Measurements from ENCODE around the gene CMSS1.
"Not testable (repeated sequence)": the region's sequence is repeated elsewhere in the genome, so short reads cannot be mapped to it uniquely, and the experiment has no call there.

The CMSS1 gene

GRCh38 chr3:100042166-100042981, 224.7 kb downstream of the CMSS1 start:
- Histone ChIP-seq H3K27me3 (ENCODE audit: control insufficient read depth in 1 of 2, insufficient read depth in 2 of 2, low read length in 2 of 2) (no peaks in the 10 kb centered on the region), H3K36me3 (ENCODE audit: control insufficient read depth in 2 of 2, insufficient read depth in 2 of 2, low read length in 2 of 2) (no peaks in the 10 kb centered on the region), H3K9ac (ENCODE audit: low read length in 2 of 2) (peak overlapping the region; percentile 22 to 70), H3K27ac (ENCODE audit: low read length) (peak overlapping the region; percentile 83), H3K4me1 (ENCODE audit: control insufficient read depth, insufficient read depth, low read length) (peaks cover 28% of the 10 kb centered on the region), H3K9me3 (ENCODE audit: control insufficient read depth in 2 of 2, low read length in 2 of 2) (no peaks in the 10 kb centered on the region), H3K4me3 (ENCODE audit: low read length in 2 of 2) (no peak overlapping the region)

GRCh38 chr3:100043271-100043670, 225.6 kb downstream of the CMSS1 start:
- no peaks in the 10 kb centered on the region for H3K27me3 ChIP-seq (ENCODE audit: control insufficient read depth in 1 of 2, insufficient read depth in 2 of 2, low read length in 2 of 2)
- H3K36me3 ChIP-seq (ENCODE audit: control insufficient read depth in 2 of 2, insufficient read depth in 2 of 2, low read length in 2 of 2), result no peaks in the 10 kb centered on the region
- H3K9ac ChIP-seq (ENCODE audit: low read length in 2 of 2), result peak overlapping the region in 1 of 2 donors; percentile 4
- no peak overlapping the region for H3K4me3 ChIP-seq (ENCODE audit: low read length in 2 of 2)
- H3K4me1 ChIP-seq (ENCODE audit: control insufficient read depth, insufficient read depth, low read length), result peaks cover 31% of the 10 kb centered on the region
- no peaks in the 10 kb centered on the region for H3K9me3 ChIP-seq (ENCODE audit: control insufficient read depth in 2 of 2, low read length in 2 of 2)
- H3K27ac ChIP-seq (ENCODE audit: low read length), result peak overlapping the region; percentile 83

- Histone ChIP-seq H3K27me3 (ENCODE audit: control insufficient read depth in 1 of 2, insufficient read depth in 2 of 2, low read length in 2 of 2) (no peaks in the 10 kb centered on the region), H3K9me3 (ENCODE audit: control insufficient read depth in 2 of 2, low read length in 2 of 2) (no peaks in the 10 kb centered on the region), H3K4me1 (ENCODE audit: control insufficient read depth, insufficient read depth, low read length) (peaks cover 31% of the 10 kb centered on the region), H3K36me3 (ENCODE audit: control insufficient read depth in 2 of 2, insufficient read depth in 2 of 2, low read length in 2 of 2) (no peaks in the 10 kb centered on the region), H3K27ac (ENCODE audit: low read length) (peak overlapping the region; percentile 13), H3K4me3 (ENCODE audit: low read length in 2 of 2) (no peak overlapping the region), H3K9ac (ENCODE audit: low read length in 2 of 2) (no peak overlapping the region)
These were observed 226.7 kb downstream of the CMSS1 start for GRCh38 chr3:100044369-100044768.

GRCh38 chr3:100045696-100046095, 228.0 kb downstream of the CMSS1 start:
- H3K4me1 ChIP-seq (ENCODE audit: control insufficient read depth, insufficient read depth, low read length), result peaks cover 22% of the 10 kb centered on the region

GRCh38 chr3:100046986-100047385, 229.3 kb downstream of the CMSS1 start:
- no peaks in the 10 kb centered on the region for H3K9me3 ChIP-seq (ENCODE audit: control insufficient read depth in 2 of 2, low read length in 2 of 2)
- H3K4me1 ChIP-seq (ENCODE audit: control insufficient read depth, insufficient read depth, low read length), result peaks cover 12% of the 10 kb centered on the region
- H3K27me3 ChIP-seq (ENCODE audit: control insufficient read depth in 1 of 2, insufficient read depth in 2 of 2, low read length in 2 of 2), result no peaks in the 10 kb centered on the region
- no peaks in the 10 kb centered on the region for H3K36me3 ChIP-seq (ENCODE audit: control insufficient read depth in 2 of 2, insufficient read depth in 2 of 2, low read length in 2 of 2)
- H3K27ac ChIP-seq (ENCODE audit: low read length), result no peak overlapping the region
- peak overlapping the region in 1 of 2 donors; percentile 58 for H3K4me3 ChIP-seq (ENCODE audit: low read length in 2 of 2)
- H3K9ac ChIP-seq (ENCODE audit: low read length in 2 of 2), result peak overlapping the region in 1 of 2 donors; percentile 50

More at GRCh38 chr3:100045696-100046095, 228.0 kb downstream of the CMSS1 start:
- Histone ChIP-seq H3K36me3 (ENCODE audit: control insufficient read depth in 2 of 2, insufficient read depth in 2 of 2, low read length in 2 of 2) (no peaks in the 10 kb centered on the region), H3K27me3 (ENCODE audit: control insufficient read depth in 1 of 2, insufficient read depth in 2 of 2, low read length in 2 of 2) (no peaks in the 10 kb centered on the region), H3K27ac (ENCODE audit: low read length) (peak overlapping the region; percentile 19), H3K9ac (ENCODE audit: low read length in 2 of 2) (no peak overlapping the region), H3K9me3 (ENCODE audit: control insufficient read depth in 2 of 2, low read length in 2 of 2) (no peaks in the 10 kb centered on the region), H3K4me3 (ENCODE audit: low read length in 2 of 2) (no peak overlapping the region)

GRCh38 chr3:100047455-100048141, 229.9 kb downstream of the CMSS1 start:
- no peaks in the 10 kb centered on the region for H3K36me3 ChIP-seq (ENCODE audit: control insufficient read depth in 2 of 2, insufficient read depth in 2 of 2, low read length in 2 of 2)
- no peaks in the 10 kb centered on the region for H3K9me3 ChIP-seq (ENCODE audit: control insufficient read depth in 2 of 2, low read length in 2 of 2)
- peak overlapping the region; percentile 43 to 50 for H3K9ac ChIP-seq (ENCODE audit: low read length in 2 of 2)
- H3K27me3 ChIP-seq (ENCODE audit: control insufficient read depth in 1 of 2, insufficient read depth in 2 of 2, low read length in 2 of 2), result no peaks in the 10 kb centered on the region
- H3K4me3 ChIP-seq (ENCODE audit: low read length in 2 of 2), result peak overlapping the region; percentile 44 to 58
- peak overlapping the region; percentile 49 for H3K27ac ChIP-seq (ENCODE audit: low read length)
- peaks cover 6% of the 10 kb centered on the region for H3K4me1 ChIP-seq (ENCODE audit: control insufficient read depth, insufficient read depth, low read length)

GRCh38 chr3:100048248-100048647, 230.6 kb downstream of the CMSS1 start:
- Histone ChIP-seq H3K27ac (ENCODE audit: low read length) (peak overlapping the region; percentile 49), H3K4me3 (ENCODE audit: low read length in 2 of 2) (peak overlapping the region; percentile 44 to 58), H3K27me3 (ENCODE audit: control insufficient read depth in 1 of 2, insufficient read depth in 2 of 2, low read length in 2 of 2) (no peaks in the 10 kb centered on the region), H3K4me1 (ENCODE audit: control insufficient read depth, insufficient read depth, low read length) (peaks cover 6% of the 10 kb centered on the region), H3K36me3 (ENCODE audit: control insufficient read depth in 2 of 2, insufficient read depth in 2 of 2, low read length in 2 of 2) (no peaks in the 10 kb centered on the region), H3K9me3 (ENCODE audit: control insufficient read depth in 2 of 2, low read length in 2 of 2) (no peaks in the 10 kb centered on the region), H3K9ac (ENCODE audit: low read length in 2 of 2) (peak overlapping the region in 1 of 2 donors; percentile 50)

GRCh38 chr3:100051513-100051912, 233.9 kb downstream of the CMSS1 start:
- not testable (repeated sequence) for H3K4me3 ChIP-seq (ENCODE audit: low read length in 2 of 2); H3K4me1 ChIP-seq (ENCODE audit: control insufficient read depth, insufficient read depth, low read length); H3K27me3 ChIP-seq (ENCODE audit: control insufficient read depth in 1 of 2, insufficient read depth in 2 of 2, low read length in 2 of 2); H3K9me3 ChIP-seq (ENCODE audit: control insufficient read depth in 2 of 2, low read length in 2 of 2); H3K27ac ChIP-seq (ENCODE audit: low read length); H3K36me3 ChIP-seq (ENCODE audit: control insufficient read depth in 2 of 2, insufficient read depth in 2 of 2, low read length in 2 of 2); H3K9ac ChIP-seq (ENCODE audit: low read length in 2 of 2)

GRCh38 chr3:100053951-100054620, 236.4 kb downstream of the CMSS1 start:
- H3K9me3 ChIP-seq (ENCODE audit: control insufficient read depth in 2 of 2, low read length in 2 of 2), result no peaks in the 10 kb centered on the region

GRCh38 chr3:100057716-100058575, 240.3 kb downstream of the CMSS1 start:
- Histone ChIP-seq H3K4me1 (ENCODE audit: control insufficient read depth, insufficient read depth, low read length) (no peaks in the 10 kb centered on the region), H3K9ac (ENCODE audit: low read length in 2 of 2) (no peak overlapping the region), H3K36me3 (ENCODE audit: control insufficient read depth in 2 of 2, insufficient read depth in 2 of 2, low read length in 2 of 2) (no peaks in the 10 kb centered on the region), H3K27me3 (ENCODE audit: control insufficient read depth in 1 of 2, insufficient read depth in 2 of 2, low read length in 2 of 2) (no peaks in the 10 kb centered on the region), H3K9me3 (ENCODE audit: control insufficient read depth in 2 of 2, low read length in 2 of 2) (no peaks in the 10 kb centered on the region), H3K27ac (ENCODE audit: low read length) (no peak overlapping the region), H3K4me3 (ENCODE audit: low read length in 2 of 2) (no peak overlapping the region)

More at GRCh38 chr3:100053951-100054620, 236.4 kb downstream of the CMSS1 start:
- H3K36me3 ChIP-seq (ENCODE audit: control insufficient read depth in 2 of 2, insufficient read depth in 2 of 2, low read length in 2 of 2), result no peaks in the 10 kb centered on the region
- no peak overlapping the region for H3K4me3 ChIP-seq (ENCODE audit: low read length in 2 of 2)
- no peak overlapping the region for H3K9ac ChIP-seq (ENCODE audit: low read length in 2 of 2)
- no peak overlapping the region for H3K27ac ChIP-seq (ENCODE audit: low read length)
- no peaks in the 10 kb centered on the region for H3K27me3 ChIP-seq (ENCODE audit: control insufficient read depth in 1 of 2, insufficient read depth in 2 of 2, low read length in 2 of 2)
- no peaks in the 10 kb centered on the region for H3K4me1 ChIP-seq (ENCODE audit: control insufficient read depth, insufficient read depth, low read length)
